HG02759 (cell line): Measurements from ENCODE around the gene TDRD10.
"Not testable (repeated sequence)": the region's sequence is repeated elsewhere in the genome, so short reads cannot be mapped to it uniquely, and the experiment has no call there.

Experiments used
- ATAC-seq: cut with Tn5 transposase; IDR thresholded peaks from one replicate; pipeline ENCODE4 v1.9.1; 2021; ENCODE audit warnings: mild to moderate bottlenecking, moderate library complexity; ENCODE audit not compliant: unreplicated experiment

The TDRD10 gene

DNA sequence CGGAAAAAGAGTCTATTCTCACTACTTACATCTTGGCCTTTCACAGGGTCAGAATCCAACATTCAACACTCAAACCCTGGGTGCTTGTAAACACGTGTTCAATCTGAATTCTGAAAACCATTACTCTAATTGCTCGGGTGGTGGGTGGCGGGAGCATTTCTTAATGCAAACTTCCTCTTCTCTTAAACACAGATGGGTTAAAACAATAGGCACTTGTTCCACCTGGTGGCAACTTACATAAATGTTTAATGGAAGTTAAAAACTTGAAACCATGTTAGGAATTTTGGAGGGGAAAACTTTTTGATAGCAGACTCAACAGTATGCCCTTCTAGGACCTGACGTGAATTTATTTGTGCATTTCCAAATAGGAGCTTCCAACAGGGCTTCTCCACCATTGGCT lies 23.4 kb upstream of the TDRD10 start:
- no peak for ATAC-seq

DNA sequence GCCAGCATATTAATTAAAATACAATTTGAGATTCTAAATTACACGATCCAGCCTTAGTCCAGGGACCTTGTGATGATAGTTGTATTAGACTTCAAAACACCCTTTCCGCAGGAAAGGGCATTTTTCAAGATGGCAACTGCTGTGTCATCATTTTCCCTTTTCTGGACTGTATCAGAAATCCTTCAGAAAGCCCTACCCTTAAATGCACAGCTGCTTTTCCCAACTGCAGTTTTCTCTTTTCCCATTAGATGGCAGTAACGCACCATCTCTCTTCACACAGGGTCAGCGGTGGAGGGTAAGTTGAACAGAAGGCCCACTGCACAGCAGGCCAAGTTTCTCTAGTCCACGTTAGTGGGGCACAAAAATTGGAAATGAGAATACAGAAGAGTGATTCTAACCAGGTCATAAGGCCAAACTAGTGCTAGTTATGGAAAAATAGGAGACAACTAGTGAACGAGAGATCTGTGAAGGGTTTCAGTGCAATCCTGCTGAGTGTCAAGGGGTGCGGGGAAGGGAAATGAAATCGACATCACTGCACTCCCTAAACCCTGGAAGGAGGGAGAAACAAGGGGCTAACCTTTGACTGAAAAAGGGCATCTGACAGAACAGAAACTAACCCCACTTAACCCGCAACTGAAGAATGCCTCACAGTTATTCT lies 22.1 kb upstream of the TDRD10 start:
- ATAC-seq = no peak

DNA sequence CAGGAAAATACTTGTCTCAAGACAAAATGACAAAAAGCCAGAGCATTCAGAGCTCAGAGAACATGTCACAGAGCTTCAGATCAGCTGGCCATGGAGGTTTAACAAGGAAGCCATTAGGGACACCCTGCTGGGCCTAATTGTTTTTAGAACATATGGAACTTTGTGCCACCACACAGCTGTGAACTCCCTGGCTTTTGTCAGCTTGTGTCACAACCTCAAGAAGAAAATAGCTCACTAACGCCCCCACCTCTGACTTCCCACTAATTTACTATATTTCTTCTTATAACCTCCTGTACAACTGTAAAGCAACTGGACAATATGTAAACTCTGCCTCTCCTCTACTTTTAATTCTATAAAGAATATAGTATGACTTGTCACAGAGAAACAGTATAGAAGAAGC lies 21.0 kb upstream of the TDRD10 start:
- no peak for ATAC-seq

DNA sequence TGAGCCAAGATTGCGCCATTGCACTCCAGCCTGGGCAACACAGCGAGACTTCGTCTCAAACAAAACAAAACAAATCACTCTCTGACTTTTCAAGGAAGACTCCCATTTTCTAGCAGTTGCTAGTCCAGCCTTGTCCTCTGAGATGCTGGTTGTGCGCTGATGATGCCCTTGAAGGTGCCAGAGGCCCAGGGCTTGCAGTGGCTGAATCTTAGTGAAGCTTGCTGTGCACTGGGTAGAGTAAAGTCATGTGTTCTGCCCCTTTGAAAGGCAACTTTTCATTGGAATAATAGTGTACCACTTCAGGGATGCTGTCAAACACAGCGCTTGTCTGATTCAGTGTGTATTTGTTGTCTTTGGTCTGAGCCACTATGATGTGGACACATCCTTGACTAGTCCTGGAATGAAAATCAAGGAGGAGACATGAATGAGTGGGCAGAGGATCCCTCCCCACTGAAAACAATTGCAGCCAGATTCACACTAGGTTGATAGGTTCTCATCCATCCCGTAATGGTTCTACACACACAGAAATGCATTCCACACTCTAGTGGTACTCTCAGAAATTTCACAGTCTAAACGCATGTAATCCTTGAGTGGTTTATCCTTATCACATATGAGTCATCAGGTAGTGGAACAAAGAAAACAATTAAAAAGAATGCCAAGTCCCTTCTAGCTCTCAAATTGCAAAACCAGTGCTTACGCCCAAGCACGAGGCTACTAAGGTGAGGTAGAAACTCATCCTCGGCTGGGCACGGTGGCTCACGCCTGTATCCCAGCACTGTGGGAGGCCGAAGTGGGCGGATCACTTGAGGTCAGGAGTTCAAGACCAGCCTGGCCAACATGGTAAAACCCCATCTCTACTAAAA lies 17.8 kb upstream of the TDRD10 start:
- no peak for ATAC-seq

DNA sequence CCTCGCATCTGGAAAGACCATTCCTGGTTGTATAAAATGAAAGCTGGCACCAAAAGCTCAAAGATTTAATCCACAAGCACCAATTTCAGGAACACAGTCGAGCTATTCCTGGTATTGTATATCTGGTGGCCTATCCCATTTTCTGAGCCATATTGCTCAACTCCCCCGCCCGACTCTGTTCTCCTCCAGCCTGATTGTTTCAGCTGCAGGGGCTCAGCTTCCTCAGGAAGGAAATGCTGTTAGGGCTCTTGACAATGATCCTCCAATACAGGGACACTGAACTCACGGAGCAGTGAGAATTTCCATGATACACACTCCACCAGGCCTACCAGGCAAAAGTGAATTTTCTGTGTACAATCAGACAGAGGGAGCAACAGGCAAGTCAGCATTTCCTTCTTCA lies 16.9 kb upstream of the TDRD10 start:
- ATAC-seq = no peak

DNA sequence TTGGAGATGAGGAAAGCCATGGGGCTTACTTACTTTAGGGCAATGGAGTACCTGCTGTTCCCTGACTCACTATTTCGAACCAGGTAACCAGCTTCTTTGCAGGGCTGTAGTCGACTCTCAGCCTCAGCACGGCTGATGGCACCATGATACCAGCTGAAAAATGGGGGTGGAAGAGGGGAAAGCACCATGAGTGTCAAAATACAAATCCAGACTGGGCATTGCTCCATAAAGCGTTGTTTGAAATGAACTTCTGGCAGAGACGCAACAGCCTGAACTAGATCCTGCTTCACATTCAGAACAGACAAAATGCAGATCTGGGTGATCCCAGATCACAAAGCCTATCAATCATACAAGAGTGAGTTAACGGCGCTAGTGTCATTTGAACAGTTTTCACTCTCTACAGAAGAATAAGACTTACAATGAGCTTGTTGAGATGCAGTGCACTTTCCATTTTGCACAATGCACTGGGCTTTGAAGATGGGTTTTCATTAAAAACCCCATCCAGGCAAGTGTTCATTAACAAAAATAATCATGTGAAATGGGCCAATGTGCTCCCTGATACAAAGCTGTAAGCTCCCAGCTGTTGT lies 16.0 kb upstream of the TDRD10 start:
- no peak for ATAC-seq

DNA sequence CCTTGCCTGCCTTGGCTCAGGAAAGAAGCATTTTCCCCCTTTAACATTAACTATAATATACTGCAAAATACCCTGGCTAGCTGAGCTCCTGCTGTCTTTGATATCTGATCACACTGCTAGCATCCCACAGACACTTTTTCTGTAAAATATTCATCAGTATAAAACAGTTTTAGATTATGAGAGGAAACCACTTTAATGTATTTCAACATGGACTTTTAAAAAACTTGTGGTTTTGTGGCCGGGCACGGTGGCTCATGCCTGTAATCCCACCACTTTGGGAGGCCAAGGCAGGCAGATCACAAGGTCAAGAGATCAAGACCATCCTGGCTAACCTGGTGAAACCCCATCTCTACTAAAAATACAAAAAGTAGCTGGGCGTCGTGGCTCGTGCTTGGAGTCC lies 15.3 kb upstream of the TDRD10 start:
- not testable (repeated sequence) for ATAC-seq

DNA sequence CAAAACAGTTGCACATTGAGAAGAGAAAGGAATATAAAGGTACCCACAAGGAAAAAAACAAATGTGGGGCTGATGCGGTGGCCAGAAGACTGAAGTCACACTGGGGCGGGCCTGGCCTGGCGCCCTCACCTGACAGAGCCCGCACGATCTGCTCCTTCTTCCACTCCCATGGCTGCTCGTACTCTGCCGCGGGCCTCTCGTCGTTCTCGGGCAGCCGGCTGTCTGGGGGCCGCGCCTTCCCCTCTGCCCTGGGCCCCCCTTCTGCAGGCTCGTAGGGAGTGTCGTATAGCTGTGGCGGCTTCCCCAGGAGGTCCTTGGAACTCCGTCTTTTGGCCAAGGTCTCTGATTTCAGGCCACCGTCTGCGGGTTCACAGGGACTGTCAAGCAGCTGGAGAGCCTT lies 13.1 kb upstream of the TDRD10 start:
- no peak for ATAC-seq

DNA sequence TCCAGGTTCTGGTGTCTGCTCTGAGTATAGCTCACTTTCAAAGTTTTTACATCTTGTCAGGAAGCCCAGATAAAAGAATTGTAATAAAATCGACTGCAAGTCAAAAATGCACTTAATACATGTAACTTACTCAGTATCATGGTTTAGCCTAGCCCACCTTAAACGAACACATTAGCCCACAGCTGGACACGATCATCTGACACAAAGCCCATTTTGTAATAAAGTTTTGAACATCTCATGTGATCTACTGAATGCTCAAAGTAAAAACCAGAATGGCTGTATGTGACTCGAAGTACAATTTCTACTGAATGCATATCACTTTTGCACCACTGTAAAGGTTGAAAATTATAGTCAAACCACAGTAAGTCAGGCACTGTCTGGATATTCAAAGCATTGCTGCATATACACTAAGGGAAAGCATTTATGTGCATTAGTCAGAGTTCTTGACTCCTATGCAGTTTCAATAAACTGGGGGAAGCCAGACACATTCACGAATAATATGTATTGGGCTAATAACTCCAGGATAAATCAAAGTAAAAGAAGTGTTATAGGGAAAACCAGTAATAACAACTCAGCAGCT lies 12.2 kb upstream of the TDRD10 start:
- no peak for ATAC-seq

DNA sequence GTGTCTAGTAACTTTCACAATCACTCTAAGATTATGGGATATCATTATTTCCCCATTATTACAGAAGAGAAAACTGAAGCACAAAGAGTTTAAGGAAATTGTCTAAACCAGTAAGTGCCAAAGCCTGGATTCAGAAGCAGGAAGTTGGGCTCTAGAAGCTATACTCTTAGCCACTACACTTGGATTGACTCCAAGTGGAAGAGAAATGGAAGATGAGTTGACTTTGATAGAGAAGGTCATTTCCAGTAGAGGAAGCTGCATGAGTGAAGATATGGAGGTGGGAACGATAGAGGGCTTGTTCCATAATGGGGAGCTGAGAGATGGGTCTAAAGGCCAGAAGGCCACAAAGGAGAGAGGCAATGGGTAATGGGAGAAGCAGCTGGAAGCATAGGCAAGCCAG lies 11.7 kb upstream of the TDRD10 start:
- ATAC-seq = no peak

DNA sequence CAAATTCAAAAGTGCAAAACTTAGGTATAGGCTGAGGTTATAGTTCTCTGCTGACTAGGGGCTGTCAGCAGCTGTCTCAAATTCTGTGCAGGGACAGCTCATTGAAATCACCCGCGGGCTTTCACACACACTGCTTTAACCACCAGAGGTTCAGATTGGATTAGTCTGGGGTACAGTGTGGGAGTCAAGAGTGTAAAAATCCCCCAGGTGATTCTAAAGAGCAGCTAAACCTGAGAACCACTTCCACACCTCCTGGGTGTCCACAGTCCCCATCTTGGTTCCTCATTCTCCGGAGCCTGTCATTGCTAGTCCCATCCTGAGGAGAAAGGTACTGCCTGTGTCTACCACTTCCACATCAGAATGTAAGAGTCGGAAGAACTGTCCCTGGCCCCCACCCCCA lies 9.9 kb upstream of the TDRD10 start:
- no peak for ATAC-seq

DNA sequence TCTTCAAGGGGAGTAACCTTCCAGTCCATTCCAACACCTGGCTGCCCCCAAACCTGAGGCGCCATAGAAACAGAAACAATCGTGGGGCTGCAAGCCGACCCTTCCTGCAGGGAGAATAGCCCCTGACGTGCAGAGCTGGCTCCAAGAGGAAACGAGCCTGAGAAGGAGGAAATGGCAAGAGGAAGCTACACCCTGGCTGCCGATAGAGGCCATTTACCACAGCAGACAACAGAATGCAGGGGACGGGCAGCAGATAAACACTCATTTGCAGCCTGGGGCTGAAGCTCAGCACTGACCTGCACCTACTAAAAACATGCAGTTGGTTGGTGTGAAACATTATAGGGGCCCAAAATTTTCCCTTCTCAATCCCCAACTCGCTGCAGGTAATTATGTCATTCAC lies 8.7 kb upstream of the TDRD10 start:
- no peak for ATAC-seq

DNA sequence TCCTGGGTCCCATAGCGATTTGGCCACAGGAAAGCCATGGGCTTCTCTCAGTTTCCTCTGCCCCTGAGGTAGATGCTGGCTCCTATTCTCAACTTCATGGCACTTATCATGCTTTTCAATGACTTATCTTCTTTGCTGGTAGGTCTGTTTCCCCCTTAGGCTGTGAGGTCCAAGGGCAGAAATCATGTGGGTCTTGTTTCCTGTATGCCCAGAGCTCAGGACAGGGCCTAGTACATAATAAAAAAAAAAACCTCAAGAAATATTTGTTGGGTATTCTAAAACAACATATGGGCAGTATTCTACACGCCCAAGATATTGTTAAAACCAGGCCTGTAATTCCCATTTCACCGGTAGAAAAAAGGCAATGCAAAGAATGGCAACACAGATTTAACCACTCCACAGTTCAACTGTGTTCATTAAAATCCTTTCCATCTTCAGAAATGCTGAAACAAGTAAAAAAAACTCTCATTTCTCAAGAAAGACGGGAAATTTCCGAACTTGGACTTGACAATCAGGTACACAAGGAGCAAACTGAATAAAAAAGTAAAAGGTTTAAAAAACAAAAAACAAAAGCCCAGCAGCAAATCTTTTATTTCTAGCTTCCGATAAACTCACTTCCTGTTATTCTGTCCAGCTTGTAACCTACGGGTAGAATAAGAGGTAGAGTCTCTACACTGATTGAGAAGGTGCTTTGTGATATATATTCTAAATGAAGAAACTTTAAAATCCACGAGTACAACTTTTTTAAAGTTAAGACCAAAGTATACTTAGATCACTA lies 6.3 kb upstream of the TDRD10 start:
- ATAC-seq = no peak

DNA sequence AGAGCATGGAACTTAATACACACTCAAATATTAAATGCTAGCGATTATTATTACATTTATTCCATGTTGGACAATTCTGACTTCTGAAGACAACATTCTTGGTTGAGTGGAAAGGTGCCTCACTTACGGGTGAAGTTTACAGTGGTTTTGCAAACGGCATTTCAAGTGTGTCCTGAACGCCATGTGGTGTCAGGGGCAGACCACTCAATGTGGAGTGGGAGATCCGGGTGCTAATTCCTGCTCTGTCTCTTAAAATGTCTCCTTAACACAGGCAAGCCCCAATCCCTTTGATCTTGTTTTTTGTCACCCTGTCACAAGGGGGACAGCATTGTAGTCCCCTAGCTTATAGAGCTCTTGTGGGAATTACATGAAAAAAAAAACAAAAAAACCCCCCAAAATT lies 5.6 kb upstream of the TDRD10 start:
- no peak for ATAC-seq

DNA sequence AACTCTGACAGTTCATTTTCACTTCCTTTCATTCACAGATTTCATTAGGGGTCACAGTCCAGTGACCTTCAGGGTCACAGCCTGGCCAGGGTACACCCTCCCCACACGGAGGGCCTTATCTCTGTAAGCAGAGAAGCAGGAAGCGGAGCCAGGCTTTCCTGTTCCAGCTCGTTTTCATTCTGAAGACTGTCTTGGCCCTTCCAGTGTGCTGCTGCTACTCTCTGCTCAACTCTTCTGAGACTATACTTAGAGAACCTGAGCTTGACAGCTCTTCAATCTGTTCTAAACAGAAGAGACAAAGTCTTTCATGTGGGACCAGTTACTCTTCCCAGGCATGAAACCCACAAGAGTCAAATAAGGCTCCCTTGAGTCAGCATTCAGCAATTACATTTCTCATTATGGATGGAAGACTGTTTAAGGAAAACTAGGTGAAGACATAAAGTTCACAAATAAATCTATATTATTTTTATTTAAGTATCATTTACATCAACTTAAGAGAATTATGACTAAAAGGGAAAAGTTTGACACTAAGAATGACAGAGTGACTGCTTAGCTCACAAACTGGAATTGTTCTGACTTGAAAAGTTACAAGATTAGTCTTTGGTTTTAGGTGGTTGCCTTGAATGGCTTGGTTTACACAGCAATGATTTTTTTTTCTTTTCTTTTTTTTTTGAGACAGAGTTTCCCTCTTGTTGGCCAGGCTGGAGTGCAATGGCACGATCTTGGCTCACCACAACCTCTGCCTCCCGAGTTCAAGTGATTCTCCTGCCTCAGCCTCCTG lies 4.8 kb upstream of the TDRD10 start:
- no peak for ATAC-seq

DNA sequence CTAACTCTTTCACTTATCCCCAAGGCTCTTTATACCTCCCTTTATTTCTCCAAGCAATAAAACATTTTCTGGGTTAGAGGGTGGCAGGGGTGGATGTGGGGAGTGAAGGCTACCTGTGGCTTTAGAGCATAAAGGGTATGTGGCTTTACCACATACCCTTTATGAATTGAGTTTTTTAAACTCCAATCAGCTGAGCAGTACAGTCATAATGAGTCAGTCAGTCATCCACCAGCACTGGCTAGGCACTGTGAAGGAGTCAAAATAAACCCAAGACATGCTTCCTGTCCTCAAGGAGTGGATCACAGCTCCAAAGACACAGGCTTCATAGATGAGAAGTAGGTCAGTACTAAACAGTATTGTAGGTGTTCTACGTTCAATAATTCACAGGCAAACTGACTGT lies 2.6 kb upstream of the TDRD10 start:
- ATAC-seq = no peak

DNA sequence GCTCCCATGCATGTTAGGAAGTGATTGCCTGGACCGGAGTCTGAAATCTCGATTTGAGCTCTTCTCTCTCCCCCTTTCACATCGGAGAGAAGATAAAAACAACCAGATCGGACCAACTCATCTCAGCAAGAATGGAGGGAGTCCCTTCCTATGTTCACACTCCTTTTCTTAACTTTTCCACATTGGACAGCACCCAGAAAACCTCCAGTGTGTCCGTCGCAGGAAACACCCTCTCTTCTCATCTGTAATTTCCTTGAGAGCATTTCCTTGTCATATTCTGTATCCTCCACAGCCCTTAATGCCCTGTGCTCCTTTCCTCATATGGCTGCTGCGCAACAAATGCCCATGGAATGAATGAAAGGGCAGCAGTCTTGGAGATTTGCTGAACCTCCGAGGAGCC lies 1.5 kb upstream of the TDRD10 start:
- ATAC-seq = no peak

DNA sequence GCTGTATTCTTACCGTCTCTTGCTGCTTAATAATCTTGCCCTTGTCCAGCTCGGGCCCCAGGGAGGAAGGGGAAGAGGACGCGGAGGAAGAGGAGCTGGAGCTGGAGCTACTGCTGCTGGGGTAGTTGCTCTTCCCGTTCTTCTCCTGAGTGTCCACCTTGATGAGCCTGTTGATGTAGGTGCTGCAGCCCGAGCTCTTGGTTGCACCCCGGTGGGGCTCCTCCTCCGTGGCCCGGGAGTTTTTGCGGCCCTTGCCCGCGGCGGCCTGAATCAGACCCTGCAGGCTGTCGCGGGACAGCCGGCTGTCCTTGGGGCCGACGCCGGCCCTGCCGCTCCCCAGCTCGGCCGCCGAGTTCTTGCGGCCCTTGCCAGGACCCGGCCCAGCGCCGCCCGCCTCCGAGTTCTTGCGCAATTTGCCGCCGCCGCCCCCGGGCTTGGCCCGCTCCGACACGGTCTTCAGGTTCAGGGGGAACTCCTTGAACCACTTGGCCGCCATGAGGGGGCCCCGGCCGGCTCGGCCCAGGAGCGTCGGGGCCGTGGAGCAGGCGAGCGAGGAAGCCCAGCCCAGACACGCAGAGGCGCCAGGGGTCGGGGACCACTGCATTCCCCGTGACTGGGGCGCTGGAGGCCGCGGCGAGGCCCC lies 475 bp upstream of the TDRD10 start:
- ATAC-seq = no peak

DNA sequence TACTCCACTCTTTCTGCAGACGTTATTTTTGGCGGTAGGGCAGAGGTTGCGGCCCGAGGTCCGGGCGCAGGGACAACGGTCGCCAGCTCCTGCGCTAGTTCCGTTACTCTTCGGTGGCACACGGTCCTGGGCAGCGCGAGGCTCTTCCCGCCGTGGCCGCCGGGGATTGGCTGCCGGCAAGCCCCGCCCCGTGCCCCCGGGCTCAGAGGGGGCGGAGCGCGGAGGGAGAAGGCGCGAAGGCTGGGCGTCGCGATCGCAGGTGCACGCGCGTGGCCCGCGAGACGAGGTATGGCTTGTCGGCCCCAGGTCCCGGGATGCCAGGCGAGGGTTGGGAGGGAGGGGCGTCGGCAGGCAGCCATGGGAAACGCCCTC lies 711 bp downstream of the TDRD10 start:
- no peak for ATAC-seq

DNA sequence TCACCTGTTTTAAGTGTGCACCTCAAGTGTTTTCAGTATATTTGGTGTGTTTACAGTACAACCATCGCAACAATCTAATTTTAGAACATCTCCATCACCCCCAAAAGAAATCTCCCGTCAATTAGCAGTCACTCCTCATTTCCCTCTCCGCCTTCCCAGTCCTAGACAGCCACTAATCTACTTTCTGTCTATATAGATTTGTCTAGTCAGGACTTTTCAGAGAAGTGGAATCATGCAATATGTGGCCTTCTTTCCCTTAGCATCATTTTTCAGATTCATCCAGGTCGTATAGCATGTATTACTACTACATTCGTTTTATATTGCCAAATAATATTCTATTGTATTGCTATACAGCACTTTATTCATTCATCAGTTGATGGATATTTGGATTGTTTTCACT lies 1.9 kb downstream of the TDRD10 start:
- no peak for ATAC-seq
